GM18526 (cell line): Measurements from ENCODE around the gene ITIH6.

ENCODE experiments used
- POLR2A ChIP-seq: IDR thresholded peaks from 3 replicates; pipeline ENCODE4 v1.6.1; 2011; ENCODE audit not compliant: insufficient read length; ENCODE audit errors: extremely low read depth

The ITIH6 gene

DNA sequence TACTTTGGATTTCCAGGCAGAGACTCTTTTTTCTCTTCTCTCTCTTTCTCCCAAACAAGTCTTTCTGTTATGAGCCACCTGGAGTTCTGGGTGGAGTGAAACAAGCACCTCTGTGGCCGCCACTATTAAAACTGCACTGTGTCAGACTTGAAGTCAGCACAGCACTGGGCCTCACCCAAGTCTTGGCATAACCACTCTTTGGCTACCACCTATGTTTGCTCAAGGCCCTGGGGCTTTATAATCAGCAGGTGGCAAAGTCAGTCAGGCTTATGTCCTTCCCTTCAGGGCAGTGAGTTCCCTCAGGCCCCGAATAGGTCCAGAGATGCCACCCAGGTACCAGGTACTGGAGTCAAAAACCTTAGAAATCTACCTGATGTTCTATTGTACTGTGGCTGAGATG lies 52.4 kb downstream of the ITIH6 start:
- TF ChIP-seq POLR2A, result no peak

- TF ChIP-seq POLR2A, result no peak
These were observed 76.6 kb downstream of the ITIH6 start for GRCh38 chrX:54721424-54721823.

GRCh38 chrX:54715621-54716020 lies 82.4 kb downstream of the ITIH6 start:
- TF ChIP-seq POLR2A, result no peak

- TF ChIP-seq POLR2A, result no peak
These were observed 83.6 kb downstream of the ITIH6 start for GRCh38 chrX:54714424-54714823.

DNA sequence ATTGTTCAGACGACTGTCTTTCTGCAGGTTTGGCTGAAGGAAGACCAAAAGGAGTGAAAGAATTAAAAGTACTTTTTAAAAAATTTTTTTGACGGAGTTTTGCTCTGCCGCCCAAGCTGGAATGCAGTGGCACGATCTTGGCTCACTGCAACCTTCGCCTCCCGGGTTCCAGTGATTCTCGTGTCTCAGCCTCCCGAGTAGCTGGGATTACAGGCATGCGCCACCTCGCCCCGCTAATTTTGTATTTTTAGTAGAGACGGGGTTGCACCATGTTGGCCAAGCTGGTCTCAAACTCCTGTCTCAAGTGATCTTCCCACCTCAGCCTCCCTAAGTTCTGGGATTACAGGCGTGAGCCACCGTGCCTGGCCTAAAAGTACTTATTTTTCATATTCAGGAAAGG lies 86.3 kb downstream of the ITIH6 start:
- no peak for TF ChIP-seq POLR2A

GRCh38 chrX:54710920-54711319 lies 87.1 kb downstream of the ITIH6 start:
- TF ChIP-seq POLR2A, result no peak

DNA sequence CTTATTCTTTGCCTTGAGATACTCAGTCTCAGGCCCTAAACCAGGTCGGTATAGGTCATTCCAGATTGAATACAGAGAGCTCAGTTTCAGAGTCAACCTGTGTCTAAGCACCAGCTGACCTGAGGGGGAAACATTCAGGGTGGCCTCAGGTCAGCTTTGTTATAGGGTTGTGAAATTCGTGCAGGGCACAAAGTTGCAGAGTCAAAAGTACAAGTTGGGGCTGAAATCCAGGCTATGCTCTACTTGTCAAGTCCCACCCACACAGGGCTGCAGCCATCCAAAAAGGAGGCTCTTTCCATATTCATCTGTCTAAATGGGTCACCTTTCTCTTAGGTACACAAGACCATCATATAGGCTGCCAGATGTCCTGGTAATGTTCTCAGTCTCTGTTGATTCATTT lies 89.7 kb downstream of the ITIH6 start:
- no peak for TF ChIP-seq POLR2A
